HEK293 (cell line): ENCODE data around the gene MICALL1.

Experiments used
- CTCF ChIA-PET: fragments of 350-600 bp; formaldehyde crosslinking; extraction: SDS; loops from one replicate; lab custom pipeline; 2021; ENCODE audit warnings: antibody characterized with exemption; lab: Yijun Ruan, JAX
- POLR2A ChIA-PET: fragments of 300-600 bp; formaldehyde crosslinking; extraction: SDS; loops from one replicate; lab custom pipeline; 2020; ENCODE audit warnings: antibody characterized with exemption, inconsistent platforms; lab: Yijun Ruan, JAX
- H3K27ac ChIP-seq: fragments of 200-500 bp; sonication (Bioruptor generic); 2 replicates; pipeline ENCODE4 v1.5.1; 2014; ENCODE audit warnings: low read depth, low read length, control low read depth, inconsistent platforms; ENCODE audit errors: extremely low read depth
- H3K36me3 ChIP-seq, 2 experiments: fragments of 200-500 bp in 1 of 2; sonication (Bioruptor generic) in 1 of 2; 1 replicate in 1 of 2; 2 replicates in 1 of 2; pipeline ENCODE4 v1.5.1; 2014 to 2017; ENCODE audit warnings: inconsistent platforms in 2 of 2, low read length in 2 of 2; ENCODE audit not compliant: control insufficient read depth in 2 of 2, insufficient read depth in 1 of 2
- H3K4me1 ChIP-seq: fragments of 200-500 bp; sonication (Bioruptor generic); 2 replicates; pipeline ENCODE4 v1.5.1; 2014; ENCODE audit warnings: mild to moderate bottlenecking, low read length, inconsistent platforms; ENCODE audit not compliant: control insufficient read depth, insufficient read depth
- H3K4me3 ChIP-seq: 2 replicates; pipeline ENCODE4 v1.5.1; 2011; ENCODE audit warnings: low read depth, mild to moderate bottlenecking, control low read depth, low read length, moderate library complexity
- H3K9me3 ChIP-seq: fragments of 200-500 bp; sonication (Bioruptor generic); 2 replicates; pipeline ENCODE4 v1.5.1; 2014; ENCODE audit warnings: low read depth, low read length, inconsistent platforms; ENCODE audit not compliant: control insufficient read depth, insufficient read depth
- GLIS2 ChIP-seq: fragments of 450-650 bp; formaldehyde crosslinking; IDR thresholded peaks from 2 replicates; pipeline ENCODE4 v1.5.1; 2016; ENCODE audit warnings: missing biosample characterization, missing genetic modification characterization
- KLF10 ChIP-seq: fragments of 450-650 bp; IDR thresholded peaks from 2 replicates; pipeline ENCODE4 v1.5.1; 2018; ENCODE audit warnings: missing biosample characterization, mild to moderate bottlenecking, missing genetic modification characterization
- KLF7 ChIP-seq: fragments of 450-650 bp; formaldehyde crosslinking; IDR thresholded peaks from 2 replicates; pipeline ENCODE4 v1.5.1; 2016; ENCODE audit warnings: missing biosample characterization, missing genetic modification characterization, borderline replicate concordance
- MYNN ChIP-seq: fragments of 450-650 bp; formaldehyde crosslinking; IDR thresholded peaks from 2 replicates; pipeline ENCODE4 v1.5.1; 2016; ENCODE audit warnings: missing biosample characterization, missing genetic modification characterization, borderline replicate concordance
- PBX3 ChIP-seq: sonication (generic); formaldehyde crosslinking; IDR thresholded peaks from 2 replicates; pipeline ENCODE4 v1.8.1; 2022; ENCODE audit warnings: mild to moderate bottlenecking, moderate library complexity, missing genetic modification reagents
- ZNF416 ChIP-seq: fragments of 450-650 bp; formaldehyde crosslinking; IDR thresholded peaks from 2 replicates; pipeline ENCODE4 v1.5.1; 2016; ENCODE audit warnings: missing biosample characterization, missing genetic modification characterization
- ZNF548 ChIP-seq: fragments of 450-650 bp; formaldehyde crosslinking; IDR thresholded peaks from 2 replicates; pipeline ENCODE4 v1.5.1; 2016; ENCODE audit warnings: missing biosample characterization, missing genetic modification characterization
- ZNF621 ChIP-seq: fragments of 450-650 bp; formaldehyde crosslinking; IDR thresholded peaks from 2 replicates; pipeline ENCODE4 v1.5.1; 2017; ENCODE audit warnings: missing biosample characterization, missing genetic modification characterization
- ZNF777 ChIP-seq: fragments of 450-650 bp; formaldehyde crosslinking; IDR thresholded peaks from 2 replicates; pipeline ENCODE4 v1.5.1; 2017; ENCODE audit warnings: missing biosample characterization, missing genetic modification characterization, borderline replicate concordance
- ZNF791 ChIP-seq: fragments of 450-650 bp; formaldehyde crosslinking; IDR thresholded peaks from 2 replicates; pipeline ENCODE4 v1.5.1; 2016; ENCODE audit warnings: missing biosample characterization, missing genetic modification characterization
- ZSCAN30 ChIP-seq: fragments of 450-650 bp; IDR thresholded peaks from 2 replicates; pipeline ENCODE4 v1.5.1; 2018; ENCODE audit warnings: missing biosample characterization, mild to moderate bottlenecking, missing genetic modification characterization, moderate library complexity
- TF ChIP-seq, protein P1 (sequence below): fragments of 450-650 bp; formaldehyde crosslinking; IDR thresholded peaks from 2 replicates; pipeline ENCODE4 v1.5.1; 2016; ENCODE audit warnings: missing biosample characterization, missing genetic modification characterization
- TF ChIP-seq, protein P2 (sequence below): fragments of 450-650 bp; formaldehyde crosslinking; IDR thresholded peaks from 2 replicates; pipeline ENCODE4 v1.5.1; 2016; ENCODE audit warnings: missing biosample characterization, missing genetic modification characterization, low read depth
- TF ChIP-seq, protein P3 (sequence below): fragments of 450-650 bp; formaldehyde crosslinking; IDR thresholded peaks from 2 replicates; pipeline ENCODE4 v1.5.1; 2016; ENCODE audit warnings: missing biosample characterization, missing genetic modification characterization

The MICALL1 gene

GRCh38 chr22:37922191-37922590, 16.1 kb downstream of the MICALL1 start:
- no peak overlapping the region for H3K27ac ChIP-seq
- no peaks in the 10 kb centered on the region for H3K4me1 ChIP-seq
- no peaks in the 10 kb centered on the region for H3K9me3 ChIP-seq
- H3K4me3 ChIP-seq = no peak overlapping the region
- TF ChIP-seq ZNF791 (tag by site-specific recombination) (no peak), ZNF416 (tag by site-specific recombination) (no peak), MYNN (tag by site-specific recombination) (no peak), ZSCAN30 (no peak), KLF7 (tag by site-specific recombination) (no peak)
- TF ChIP-seq, protein P1, sequence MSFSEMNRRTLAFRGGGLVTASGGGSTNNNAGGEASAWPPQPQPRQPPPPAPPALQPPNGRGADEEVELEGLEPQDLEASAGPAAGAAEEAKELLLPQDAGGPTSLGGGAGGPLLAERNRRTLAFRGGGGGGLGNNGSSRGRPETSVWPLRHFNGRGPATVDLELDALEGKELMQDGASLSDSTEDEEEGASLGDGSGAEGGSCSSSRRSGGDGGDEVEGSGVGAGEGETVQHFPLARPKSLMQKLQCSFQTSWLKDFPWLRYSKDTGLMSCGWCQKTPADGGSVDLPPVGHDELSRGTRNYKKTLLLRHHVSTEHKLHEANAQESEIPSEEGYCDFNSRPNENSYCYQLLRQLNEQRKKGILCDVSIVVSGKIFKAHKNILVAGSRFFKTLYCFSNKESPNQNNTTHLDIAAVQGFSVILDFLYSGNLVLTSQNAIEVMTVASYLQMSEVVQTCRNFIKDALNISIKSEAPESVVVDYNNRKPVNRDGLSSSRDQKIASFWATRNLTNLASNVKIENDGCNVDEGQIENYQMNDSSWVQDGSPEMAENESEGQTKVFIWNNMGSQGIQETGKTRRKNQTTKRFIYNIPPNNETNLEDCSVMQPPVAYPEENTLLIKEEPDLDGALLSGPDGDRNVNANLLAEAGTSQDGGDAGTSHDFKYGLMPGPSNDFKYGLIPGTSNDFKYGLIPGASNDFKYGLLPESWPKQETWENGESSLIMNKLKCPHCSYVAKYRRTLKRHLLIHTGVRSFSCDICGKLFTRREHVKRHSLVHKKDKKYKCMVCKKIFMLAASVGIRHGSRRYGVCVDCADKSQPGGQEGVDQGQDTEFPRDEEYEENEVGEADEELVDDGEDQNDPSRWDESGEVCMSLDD = no peak
- CTCF ChIA-PET = interaction anchor here (1.3 kb wide), 1 partner anchor 9 kb away, joined by 4 read pairs; no protein-coding TSS in a partner anchor
- POLR2A ChIA-PET = no interaction called here
- H3K36me3 ChIP-seq = peaks cover 30 to 89% of the 10 kb centered on the region in 2 experiments

- Histone ChIP-seq H3K36me3 (peaks cover 33 to 84% of the 10 kb centered on the region in 2 experiments), H3K27ac (no peak overlapping the region), H3K4me3 (no peak overlapping the region), H3K4me1 (no peaks in the 10 kb centered on the region), H3K9me3 (no peaks in the 10 kb centered on the region)
- TF ChIP-seq ZNF548 (tag by site-specific recombination) (no peak), ZNF621 (tag by site-specific recombination) (no peak), KLF10 (tag by site-specific recombination) (no peak), GLIS2 (no peak), PBX3 (no peak), ZNF777 (tag by site-specific recombination) (no peak)
- TF ChIP-seq, protein P2, sequence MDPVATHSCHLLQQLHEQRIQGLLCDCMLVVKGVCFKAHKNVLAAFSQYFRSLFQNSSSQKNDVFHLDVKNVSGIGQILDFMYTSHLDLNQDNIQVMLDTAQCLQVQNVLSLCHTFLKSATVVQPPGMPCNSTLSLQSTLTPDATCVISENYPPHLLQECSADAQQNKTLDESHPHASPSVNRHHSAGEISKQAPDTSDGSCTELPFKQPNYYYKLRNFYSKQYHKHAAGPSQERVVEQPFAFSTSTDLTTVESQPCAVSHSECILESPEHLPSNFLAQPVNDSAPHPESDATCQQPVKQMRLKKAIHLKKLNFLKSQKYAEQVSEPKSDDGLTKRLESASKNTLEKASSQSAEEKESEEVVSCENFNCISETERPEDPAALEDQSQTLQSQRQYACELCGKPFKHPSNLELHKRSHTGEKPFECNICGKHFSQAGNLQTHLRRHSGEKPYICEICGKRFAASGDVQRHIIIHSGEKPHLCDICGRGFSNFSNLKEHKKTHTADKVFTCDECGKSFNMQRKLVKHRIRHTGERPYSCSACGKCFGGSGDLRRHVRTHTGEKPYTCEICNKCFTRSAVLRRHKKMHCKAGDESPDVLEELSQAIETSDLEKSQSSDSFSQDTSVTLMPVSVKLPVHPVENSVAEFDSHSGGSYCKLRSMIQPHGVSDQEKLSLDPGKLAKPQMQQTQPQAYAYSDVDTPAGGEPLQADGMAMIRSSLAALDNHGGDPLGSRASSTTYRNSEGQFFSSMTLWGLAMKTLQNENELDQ (tag by site-specific recombination) = no peak
- TF ChIP-seq, protein P3, sequence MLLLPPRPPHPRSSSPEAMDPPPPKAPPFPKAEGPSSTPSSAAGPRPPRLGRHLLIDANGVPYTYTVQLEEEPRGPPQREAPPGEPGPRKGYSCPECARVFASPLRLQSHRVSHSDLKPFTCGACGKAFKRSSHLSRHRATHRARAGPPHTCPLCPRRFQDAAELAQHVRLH (tag by site-specific recombination) = no peak
- TF ChIP-seq, protein P1 = no peak
- ChIA-PET POLR2A (interaction anchor here (0.6 to 1.1 kb wide), 3 partner anchors 9 to 1535 kb away, joined by 3 to 8 read pairs (median 5); no protein-coding TSS in a partner anchor), CTCF (no interaction called here)
These were observed 17.8 kb downstream of the MICALL1 start for GRCh38 chr22:37923927-37924326.
